Measurements from ENCODE around the gene PICALM.

DNA sequence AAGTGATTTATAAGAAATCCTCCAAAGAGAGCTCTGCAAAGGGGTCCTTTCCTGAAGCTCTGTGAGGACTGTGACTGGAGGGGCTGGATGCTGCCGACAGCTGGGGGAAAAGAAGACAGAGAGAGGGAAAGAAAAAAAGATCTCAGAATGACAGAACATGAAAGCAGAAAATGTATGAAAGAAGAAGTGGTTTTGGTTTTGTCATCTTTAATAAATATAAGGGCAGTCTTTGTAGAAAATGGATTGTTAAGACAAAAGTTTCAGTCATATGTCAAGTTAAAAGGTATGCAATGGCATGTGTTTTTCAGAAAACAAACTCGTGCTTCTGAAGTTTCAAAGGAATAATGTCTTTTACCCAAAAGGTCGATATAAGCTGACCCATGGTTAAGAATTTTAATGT, 108.2 kb downstream of the PICALM start:
- no peak for TF ChIP-seq CTCF (IDR thresholded peaks at IDR 0.05)
- no peak for TF ChIP-seq POLR2A (IDR thresholded peaks at IDR 0.05)

Data from adrenal gland (tissue), 5 donors.